GM19328 (cell line): ENCODE results near the gene SLC24A3.

Experiments used
- ATAC-seq: cut with Tn5 transposase; IDR thresholded peaks from one replicate; pipeline ENCODE4 v1.9.1; 2021; ENCODE audit warnings: mild to moderate bottlenecking, moderate library complexity; ENCODE audit not compliant: unreplicated experiment

The SLC24A3 gene

DNA sequence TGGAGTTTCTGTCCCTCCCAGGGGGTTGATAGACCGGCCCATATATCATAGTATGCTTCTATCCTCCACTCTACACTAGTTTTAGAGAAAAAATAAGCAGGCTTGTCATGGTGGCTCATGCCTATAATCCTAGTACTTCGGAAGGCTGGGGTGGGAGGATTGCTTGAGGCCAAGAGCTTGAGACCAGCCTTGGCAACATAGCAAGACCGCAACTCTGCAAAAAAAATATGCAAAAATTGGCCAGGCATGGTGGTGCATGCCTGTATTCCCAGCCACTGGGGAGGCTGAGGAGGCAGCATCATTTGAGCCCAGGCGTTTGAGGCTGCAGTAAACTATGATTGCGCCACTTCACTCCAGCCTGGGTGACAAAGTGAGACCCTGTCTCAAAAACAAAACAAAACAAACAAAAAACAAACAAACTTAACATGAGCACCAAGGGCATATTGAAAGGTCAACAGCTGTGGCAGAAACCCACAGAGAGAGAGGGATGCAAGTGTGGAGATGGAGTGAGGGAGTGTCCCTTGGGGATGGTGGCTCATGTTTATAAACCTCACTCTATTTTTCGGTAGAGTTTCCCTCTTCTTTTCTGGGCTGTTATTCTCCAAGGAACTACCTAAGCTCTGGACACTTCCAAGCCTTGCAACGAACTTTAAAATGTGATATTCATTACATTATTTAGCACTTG, 24.1 kb downstream of the SLC24A3 start:
- no peak for ATAC-seq

DNA sequence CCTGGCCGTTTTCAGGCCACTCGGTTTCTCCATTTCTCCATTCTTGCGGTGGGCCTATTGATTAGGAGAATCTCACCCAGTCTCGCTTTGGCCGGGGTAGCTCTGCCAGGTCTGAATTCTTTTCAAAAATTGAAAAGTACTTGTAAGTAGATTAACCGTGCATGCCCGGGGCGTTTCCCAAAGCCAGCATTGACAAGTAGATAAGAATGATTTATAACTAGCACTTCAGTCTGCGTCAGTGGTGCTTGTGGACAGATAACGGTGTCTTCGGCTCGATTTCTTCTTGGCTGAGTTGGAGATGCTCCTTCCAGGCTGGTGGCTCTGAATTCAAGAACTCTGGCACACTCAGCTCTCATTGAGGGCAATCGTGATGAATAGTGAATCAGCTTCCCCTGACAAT, 29.0 kb downstream of the SLC24A3 start:
- ATAC-seq, result no peak

DNA sequence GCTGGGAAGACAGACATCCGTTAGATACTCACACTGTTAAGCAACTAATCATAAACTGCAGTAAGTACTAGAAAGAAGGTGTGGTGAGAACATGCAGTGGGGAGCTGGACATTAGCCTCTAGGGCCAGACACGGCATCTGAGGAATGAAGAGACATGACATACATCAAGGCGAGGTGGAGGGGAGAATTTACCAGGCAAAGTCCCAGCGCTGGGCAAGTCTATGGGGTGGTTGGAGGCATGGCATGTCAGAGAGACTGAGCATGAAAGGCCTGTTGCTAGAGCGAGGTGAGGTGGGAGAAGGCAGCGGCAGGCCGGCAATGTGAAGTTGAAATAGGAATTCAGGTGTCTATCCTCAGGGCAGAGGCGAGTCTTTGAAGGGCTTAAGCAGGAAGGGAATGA, 31.8 kb downstream of the SLC24A3 start:
- no peak for ATAC-seq

DNA sequence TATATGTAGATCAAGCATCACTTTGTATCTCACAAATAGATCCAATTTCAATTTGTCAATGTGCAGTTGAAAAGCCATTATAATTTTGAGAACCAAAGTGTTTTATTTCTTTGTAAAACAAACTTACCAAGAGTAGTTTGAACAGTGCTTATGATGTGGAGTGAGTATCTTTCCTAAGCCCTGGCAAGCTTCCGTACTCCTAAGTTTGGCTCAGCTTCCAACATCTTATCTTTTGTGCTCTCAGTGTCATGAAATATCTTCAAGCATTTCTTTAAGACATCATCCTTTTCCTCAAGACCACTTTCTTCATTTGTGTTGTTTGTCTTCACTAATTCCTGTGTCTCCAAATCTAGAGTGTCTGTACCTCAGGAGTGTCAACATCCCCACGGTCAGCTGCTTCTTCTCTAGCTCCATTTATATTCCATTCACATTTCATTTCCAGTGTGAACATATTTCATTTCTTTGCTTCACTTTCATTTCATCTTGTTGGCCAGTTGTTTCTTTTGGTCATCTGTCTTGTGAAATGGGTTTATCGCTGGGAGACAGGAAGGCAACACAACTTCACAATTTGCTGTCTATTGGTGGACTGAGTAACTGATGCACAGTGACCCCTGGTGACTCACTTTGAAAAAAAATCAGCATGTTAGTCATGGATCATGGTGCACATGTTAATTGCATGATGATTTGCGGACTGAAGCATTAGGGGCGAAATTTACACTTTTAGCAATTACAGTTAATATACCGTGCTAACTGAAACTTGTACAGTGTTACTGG, 36.9 kb downstream of the SLC24A3 start:
- ATAC-seq, result no peak

DNA sequence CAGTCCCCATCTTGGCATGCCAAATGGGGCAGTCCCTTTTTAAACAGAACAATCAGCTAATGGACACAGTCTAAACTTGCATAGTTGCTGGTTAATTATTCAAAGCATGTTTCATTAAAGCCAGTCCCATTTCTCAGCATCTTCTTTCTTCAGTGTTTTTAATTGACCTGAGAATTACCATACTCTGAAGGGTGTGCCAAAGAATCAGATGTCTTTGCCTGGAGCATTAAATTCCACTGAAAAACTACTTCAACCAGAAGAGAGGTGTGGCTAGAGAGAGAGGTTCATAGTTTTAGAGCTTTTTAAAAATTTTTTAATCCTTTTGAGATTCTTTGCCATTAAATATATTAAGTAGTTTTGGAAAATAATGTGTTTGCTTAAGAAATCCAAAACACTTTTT, 37.9 kb downstream of the SLC24A3 start:
- ATAC-seq, result no peak

DNA sequence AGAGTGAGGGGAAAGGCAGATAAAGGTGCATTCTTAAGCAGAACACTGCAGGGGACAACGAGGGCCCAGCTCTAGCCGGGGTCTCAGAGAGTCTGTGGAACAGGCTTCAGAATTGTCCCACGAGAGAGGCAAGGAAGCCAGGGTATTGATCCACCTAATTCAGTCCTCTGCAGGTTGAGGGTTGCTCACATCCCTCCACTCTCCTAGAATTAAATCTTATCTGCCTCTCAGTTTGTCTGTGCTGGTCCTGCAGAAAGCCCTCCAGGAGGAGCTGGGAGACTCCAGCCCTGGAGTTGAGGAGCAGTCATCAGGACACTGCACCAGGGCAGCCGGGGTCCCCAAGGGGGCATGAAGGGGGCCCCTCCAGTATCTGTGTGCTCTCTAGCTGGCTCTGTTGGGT, 39.1 kb downstream of the SLC24A3 start:
- no peak for ATAC-seq

DNA sequence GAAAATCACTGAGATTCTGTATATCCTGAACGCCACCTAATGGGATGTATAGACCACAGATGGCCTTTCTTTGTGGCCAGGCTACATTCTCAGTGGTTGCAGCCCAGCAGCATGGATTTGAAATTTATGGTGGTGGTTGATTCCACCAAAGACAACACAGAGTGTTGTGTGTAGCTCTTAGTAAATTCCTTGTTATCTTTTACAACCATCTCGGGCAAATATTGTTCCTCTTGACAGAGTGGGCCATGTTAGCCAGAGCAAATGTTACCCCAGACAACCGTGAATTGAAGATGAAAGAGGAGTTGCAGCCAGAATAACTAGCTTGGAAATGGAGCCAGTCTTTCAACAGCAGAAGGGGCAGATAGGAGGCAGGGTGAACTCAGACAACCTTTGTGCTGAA, 39.5 kb downstream of the SLC24A3 start:
- ATAC-seq, result no peak

DNA sequence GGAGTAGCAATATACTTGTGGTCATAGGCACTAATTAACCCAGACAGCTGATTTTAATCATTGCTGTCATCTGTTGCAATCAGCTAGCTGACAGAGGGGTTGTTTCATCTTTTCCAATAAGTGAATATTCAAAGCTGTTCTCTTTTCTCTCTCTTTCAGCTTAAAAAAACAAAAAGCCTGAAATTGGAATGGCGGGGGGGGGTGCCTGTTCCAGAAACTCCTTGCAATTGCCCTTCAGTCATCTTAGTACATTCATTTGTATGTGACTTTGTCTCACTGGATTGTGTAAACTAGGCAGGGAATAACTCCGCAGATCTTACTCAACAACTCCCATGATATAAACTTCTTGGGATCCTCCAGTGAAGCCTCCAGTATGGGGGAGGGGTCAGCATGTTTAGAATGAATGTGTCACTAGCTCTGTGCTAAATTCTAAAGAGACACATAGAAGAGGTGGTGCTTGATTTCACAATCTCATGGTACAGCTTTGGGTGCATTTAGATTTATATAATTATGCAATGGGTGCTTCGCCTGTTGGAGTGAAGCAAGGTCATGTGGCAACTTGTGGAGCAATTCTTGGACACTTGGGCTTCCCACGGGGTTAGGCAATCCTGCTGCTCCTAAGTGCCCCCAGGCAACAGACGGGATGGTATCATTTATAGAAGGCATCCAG, 40.1 kb downstream of the SLC24A3 start:
- ATAC-seq, result no peak

DNA sequence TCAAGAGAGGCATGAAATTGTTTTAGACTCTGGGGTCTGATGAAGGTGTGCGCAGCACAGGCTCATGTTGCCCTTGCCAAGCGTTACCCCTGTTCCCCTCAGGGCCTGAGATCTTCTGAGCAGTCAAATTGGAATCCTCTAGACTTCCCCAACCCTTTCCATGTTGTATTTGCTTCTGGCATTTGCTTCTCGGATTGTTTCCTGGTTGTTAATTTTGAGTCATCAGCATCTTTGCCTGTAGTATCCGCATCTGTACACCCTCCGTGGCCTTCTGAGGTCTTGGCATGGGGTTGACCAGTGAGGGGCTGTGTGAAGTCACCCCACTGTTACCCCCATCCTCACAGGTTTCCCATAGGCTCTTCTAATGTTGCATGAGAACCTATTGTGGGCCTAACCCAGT, 40.9 kb downstream of the SLC24A3 start:
- ATAC-seq, result no peak

DNA sequence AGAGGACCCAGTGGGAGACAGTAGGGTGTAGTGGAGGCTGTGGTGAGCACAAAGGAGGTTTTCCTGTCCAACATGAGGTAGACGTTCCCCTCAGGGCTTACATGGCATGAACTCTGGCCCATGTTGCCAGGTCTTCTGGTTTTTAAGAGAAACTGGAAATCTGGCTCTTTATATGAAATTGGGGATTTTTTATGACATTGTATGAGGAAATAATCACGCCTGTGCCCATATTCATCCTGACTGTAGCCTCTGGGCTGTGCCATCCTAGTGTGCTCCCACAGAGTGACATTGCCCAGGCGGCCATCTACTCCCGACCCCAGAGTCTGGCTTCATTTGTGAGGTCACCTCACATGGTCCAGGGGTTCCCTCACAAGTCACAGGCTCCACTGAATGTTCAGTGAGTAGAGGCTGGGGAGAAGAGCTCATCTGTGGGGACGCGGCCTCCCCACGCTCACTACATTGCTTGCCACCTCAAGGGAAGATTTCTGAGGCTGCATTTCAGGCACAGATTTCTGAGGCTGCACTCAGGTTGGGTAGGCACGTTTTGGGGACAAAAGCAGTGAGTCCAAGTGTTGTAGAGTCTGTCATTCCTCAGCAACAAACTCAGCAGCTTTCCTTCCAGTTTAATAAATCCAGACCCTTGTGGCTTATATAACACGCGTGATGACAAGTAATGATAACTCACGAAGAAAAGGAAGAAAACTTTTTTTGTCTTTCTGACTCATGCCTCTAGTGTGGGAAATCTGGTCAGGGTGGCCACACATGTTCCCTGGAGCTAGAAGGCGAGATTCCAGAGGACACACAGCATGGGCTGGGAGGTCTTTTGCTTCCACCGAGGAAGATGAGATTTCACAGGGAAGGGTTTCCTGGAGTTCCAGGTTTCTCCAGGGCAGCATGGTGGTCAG, 41.7 kb downstream of the SLC24A3 start:
- no peak for ATAC-seq

DNA sequence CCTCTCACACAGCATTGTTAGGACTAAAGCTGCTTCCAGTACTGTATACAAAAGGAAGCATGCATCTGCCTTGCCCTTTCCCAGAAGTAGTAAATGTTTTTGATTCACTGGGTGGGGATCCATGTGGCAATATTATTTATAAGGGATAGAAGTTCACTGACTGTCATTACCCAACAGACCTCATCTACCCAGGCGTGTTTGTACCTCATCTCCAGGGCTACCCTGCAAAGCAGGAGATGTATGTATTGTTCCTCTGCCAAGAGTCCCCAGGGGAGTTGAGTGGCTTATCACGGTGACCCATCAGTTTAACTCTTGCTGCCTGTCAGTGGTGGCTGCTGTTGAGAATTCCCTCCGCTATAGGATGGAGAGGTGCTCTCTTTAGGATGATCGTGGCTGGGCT, 42.5 kb downstream of the SLC24A3 start:
- ATAC-seq, result no peak

DNA sequence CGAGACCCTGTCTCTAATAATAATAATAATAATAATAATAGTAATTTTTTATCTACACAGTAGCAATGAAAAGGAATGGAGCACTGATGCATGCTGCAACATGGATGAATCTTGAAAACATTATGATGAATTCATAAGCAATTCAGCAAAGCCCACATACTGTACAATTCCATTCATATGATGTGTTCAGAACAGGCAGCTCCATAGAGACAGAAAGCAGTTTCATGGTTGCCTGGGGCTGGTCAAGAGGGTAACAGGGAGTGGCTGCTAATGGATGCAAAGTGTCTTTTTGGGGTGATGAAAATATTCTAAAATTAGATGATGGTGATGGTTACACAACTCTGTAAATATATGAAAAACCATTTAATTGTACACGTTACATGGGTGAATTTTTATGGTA, 43.6 kb downstream of the SLC24A3 start:
- ATAC-seq, result no peak

DNA sequence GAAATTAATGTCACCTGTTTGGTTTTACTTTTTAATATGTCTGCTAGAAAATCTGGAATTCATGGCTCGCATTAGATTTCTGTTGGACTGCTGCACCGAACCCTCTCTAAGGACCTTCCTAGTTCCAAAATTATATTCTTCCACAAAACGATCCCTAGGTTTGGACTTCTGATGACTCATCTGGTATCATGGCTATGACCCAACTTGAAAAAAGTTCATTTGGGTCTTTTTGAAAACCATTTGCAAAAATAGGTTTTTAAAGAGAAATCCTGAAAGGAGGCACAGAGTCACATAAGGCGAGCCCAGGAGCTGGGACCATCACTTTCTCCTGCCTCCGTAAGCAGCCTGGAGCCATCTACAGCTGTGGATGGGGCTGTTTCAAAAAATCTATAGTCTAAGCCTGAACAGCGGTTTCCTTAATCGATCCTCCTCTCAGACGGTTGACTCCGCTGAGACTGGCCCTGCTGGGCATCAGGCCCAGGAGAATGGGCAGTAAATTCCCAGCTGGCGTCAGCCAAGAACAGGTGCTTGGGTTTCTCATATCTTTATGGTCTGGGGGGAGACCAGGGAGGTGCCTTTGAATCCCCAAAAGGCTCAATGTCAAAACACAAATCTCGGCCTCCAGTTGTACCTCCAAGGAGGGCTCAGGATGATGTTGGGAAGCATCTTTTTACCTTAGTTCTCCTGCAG, 44.6 kb downstream of the SLC24A3 start:
- ATAC-seq, result no peak

DNA sequence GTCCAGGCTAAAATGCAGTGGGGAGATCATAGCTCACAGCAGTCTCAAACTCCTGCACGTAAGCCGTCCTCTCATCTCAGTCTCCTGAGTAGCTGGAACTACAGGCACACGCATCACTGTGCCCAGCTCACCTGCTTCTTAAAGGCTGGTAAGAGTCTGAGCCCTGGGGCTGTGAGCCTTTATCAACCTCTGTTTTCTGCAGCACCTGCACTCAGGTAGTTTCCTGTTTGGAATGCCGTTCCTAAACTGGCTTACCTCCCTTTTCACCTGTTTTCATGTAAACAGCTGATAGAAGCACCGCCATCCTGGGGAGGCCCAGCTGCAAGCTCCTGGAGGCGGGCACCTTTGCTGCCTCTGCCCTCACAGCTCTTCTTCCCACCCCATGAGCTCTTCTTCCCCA, 45.4 kb downstream of the SLC24A3 start:
- no peak for ATAC-seq

DNA sequence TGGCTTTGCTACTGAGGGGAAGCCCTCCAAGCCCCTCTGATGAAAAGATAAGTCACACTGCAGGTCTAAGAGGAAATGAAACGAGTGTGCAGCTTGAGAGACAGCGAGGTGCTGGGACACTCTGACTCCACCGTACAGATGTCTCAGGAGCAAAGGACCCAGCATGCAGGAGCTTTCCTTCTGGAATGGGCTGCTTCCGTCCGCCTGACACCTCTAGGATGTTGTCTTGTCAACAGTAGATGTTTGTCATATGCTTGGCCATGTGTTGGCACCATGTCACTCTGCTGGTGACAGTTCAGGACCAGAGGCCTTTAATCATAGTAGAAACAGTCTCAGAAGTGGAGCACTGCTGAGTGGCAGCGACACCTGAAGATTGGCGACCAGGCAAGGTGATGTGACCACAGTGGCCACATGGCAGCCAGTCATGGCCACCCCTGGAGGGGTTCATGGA, 46.7 kb downstream of the SLC24A3 start:
- no peak for ATAC-seq

DNA sequence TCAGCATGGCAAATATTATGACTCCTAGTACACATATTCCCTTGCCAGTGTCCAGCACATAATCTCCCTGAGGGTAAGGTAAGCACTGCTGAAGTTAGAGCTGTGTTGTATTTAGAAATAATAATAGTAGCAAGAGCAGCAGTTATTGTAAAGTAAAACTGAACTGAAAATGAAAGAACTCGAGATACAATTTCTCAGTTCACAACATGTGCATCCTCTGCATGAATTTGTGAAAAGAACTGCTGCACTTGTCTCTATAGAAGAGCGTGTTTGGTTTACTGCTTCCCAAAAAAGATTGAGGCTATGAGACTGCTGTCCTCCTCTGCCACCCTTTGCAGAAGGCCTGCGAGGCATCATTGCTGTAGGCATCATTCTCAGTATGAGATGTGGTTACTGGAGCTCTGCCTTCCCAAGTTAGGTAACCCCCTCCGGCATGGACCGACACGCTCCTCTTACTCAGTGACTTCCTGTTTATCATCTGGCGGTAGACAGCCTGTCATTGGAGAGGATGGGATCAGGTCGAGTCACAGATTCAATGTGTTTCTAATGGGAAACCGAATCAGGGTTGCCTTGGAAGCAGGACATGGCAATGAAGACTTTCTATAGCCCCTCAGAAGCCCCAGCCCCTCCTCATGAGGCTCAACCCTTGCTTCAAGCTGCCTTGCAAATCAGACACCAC, 48.1 kb downstream of the SLC24A3 start:
- no peak for ATAC-seq

DNA sequence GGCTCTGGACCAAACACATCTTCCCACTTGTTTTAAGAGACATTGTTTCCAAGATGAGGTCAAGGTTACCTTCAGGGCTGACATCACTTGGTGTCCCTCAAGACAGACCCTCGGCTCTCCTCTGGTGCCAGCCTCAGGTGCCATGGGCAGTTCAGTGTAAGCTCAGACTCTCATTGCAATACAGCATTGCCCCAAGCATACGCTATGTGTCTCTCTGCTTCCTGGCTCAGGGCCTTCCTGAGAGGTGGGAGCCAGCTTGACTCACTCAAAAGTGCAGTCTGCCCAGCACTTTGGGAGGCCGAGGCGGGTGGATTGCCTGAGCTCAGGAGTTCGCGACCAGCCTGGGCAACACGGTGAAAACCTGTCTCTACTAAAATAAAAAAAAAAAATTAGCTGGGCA, 51.7 kb downstream of the SLC24A3 start:
- ATAC-seq, result no peak

DNA sequence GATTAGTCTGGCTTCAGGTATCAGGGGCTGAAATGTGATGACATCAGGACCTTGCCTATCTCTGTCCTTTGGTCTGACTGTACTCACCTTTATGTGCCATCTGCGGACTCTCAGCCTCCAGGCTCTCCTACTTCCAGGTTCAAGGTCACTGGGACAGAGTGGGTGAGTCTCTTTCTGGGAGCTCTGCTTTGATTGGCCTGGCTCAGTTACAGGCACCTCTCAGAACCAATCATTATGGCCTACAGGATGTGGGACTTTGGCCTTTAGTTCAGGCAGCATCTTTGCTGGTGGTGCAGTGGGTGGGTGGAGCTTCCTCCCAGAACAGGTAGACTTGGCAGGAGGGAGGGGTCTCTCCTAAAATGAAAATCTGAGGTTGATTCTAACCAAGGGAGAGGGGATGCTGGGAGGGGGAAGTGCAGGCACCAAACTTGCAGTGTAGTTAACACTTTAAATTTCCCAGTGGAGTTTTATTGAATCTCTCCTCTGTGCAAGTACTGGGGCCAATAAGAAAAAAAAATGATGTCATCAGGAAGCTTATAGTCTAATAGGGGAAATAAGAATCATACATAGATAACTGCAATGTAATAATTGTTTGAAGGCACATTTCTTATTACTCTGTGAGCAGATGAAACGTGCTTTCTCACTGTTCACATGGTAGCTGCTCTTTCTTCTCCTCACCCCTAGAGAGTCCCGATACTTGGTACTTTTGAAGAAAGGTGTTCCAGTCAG, 53.4 kb downstream of the SLC24A3 start:
- ATAC-seq, result no peak

DNA sequence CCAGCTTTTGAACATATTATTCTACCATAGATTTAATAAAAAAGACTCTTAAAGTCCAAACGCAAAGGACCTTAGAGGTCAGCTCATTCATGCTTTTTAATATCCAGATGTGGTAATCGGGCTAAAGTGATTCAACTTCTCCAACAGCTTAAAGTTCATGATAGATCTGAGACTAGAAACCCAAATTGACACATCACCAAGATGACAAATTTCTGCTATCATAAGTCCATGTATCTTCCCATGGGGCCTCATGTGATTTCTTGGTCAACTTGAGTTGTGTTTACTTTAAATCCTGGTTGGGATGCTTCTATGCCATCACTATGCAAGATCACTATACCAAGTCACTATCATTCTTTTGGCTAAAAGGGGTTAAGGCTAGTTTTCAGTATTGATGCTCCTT, 56.0 kb downstream of the SLC24A3 start:
- ATAC-seq, result no peak
